Measurements from ENCODE around the gene CHCHD3.

CHCHD3 gene

DNA sequence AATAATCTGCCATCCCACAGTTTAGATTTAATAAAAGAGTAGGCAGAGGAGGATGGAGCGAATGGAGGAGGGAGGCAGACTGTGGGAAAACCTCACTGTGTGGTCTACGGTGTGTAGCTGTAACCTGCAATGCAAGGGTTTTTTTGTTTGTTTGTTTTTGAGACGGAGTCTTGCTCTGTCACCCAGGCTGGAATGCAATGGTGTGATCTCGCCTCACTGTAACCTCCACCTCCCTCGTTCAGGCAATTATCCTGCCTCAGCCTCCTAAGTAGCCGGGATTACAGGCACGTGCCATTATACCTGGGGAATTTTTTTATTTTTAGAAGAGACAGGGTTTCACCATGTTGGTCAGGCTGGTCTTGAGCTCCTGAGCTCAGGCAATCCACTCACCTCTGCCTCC, 321.0 kb downstream of the CHCHD3 start:
- H3K27me3 ChIP-seq (replicated peaks; ENCODE audit: control insufficient read depth, insufficient read depth, low read length), result no peaks in the 10 kb centered on the region; the same call in 1 of the 2 replicates
- H3K4me3 ChIP-seq (replicated peaks; ENCODE audit: low read depth, low read length), result no peak overlapping the region
- TF ChIP-seq CTCF (IDR thresholded peaks at IDR 0.05; ENCODE audit: insufficient read depth, low read length, poor library complexity, severe bottlenecking), result no peak
- no peak for DNase-seq (ENCODE audit: extremely low read depth, insufficient read length)
- H3K36me3 ChIP-seq (ENCODE audit: control insufficient read depth, insufficient read depth, low read length), result no peaks in the 10 kb centered on the region

GRCh38 chr7:132760244-132760623, 321.7 kb downstream of the CHCHD3 start:
- Histone ChIP-seq H3K27me3 (replicated peaks; ENCODE audit: control insufficient read depth, insufficient read depth, low read length) (no peaks in the 10 kb centered on the region; the same call in 1 of the 2 replicates), H3K36me3 (ENCODE audit: control insufficient read depth, insufficient read depth, low read length) (no peaks in the 10 kb centered on the region), H3K4me3 (replicated peaks; ENCODE audit: low read depth, low read length) (no peak overlapping the region)
- no peak for DNase-seq (ENCODE audit: extremely low read depth, insufficient read length)
- TF ChIP-seq CTCF (IDR thresholded peaks at IDR 0.05; ENCODE audit: insufficient read depth, low read length, poor library complexity, severe bottlenecking), result no peak

DNA sequence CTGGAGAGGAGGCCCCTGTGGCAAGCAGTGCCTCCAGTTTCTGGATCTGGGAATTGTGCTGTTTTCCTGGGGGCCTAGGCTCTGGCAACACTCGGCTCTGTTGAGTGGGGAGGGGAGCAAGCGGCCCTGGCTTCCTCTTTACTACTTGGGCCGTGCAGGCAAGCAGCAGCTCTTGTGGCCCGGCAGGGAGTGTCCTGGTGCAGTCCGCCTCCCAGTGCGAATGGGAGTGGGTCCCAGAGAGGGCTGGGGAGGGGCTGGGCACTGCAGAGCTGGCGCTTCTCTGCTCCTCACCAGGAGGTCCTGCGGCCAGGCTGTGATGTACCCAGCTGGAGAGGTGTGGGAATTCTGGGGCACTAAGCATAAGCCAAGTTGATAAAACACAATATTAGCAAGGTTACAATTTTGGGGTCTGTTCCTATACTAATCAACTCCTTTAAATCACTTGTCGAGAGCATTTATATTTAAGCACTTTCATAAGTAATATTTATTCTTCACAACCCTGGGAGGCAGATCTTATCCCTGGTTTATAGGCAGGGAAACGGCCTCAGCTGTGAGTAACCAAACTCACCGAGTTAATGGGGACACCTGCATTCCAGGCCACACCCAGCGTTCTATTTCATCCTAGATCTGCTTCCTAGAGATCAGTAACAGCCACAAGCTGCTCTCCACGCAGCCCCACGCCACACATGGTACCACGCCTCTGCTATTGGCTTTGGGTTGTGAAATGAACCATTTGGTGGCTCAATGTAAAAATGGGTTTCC, 322.2 kb downstream of the CHCHD3 start:
- no peaks in the 10 kb centered on the region; the same call in 1 of the 2 replicates for H3K27me3 ChIP-seq (replicated peaks; ENCODE audit: control insufficient read depth, insufficient read depth, low read length)
- DNase-seq (ENCODE audit: extremely low read depth, insufficient read length), result no peak
- H3K4me3 ChIP-seq (replicated peaks; ENCODE audit: low read depth, low read length), result no peak overlapping the region
- no peaks in the 10 kb centered on the region for H3K36me3 ChIP-seq (ENCODE audit: control insufficient read depth, insufficient read depth, low read length)
- no peak for TF ChIP-seq CTCF (IDR thresholded peaks at IDR 0.05; ENCODE audit: insufficient read depth, low read length, poor library complexity, severe bottlenecking)

DNA sequence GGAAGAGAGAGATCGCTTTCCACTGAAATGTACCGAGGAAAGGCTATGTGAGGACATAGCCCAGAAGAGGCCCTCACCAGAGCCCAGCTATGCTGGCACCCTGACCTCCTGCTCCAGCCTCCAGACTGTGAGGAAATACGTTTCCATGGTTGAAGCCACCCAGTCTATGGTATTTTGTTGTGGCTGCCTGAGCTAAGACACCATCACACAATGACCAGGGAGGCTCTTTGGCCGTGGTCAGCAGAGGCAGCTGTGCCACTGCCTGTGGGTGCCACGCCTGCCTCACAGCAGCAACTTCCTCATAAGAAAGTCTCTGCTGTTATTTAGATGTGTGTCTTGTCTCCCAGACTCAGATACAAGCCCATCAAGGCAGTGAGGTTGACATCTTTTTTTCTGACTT, 322.9 kb downstream of the CHCHD3 start:
- Histone ChIP-seq H3K36me3 (ENCODE audit: control insufficient read depth, insufficient read depth, low read length) (no peaks in the 10 kb centered on the region), H3K27me3 (replicated peaks; ENCODE audit: control insufficient read depth, insufficient read depth, low read length) (no peaks in the 10 kb centered on the region; the same call in 1 of the 2 replicates), H3K4me3 (replicated peaks; ENCODE audit: low read depth, low read length) (no peak overlapping the region)
- no peak for DNase-seq (ENCODE audit: extremely low read depth, insufficient read length)
- TF ChIP-seq CTCF (IDR thresholded peaks at IDR 0.05; ENCODE audit: insufficient read depth, low read length, poor library complexity, severe bottlenecking), result no peak

- no peaks in the 10 kb centered on the region for H3K36me3 ChIP-seq (ENCODE audit: control insufficient read depth, insufficient read depth, low read length)
- TF ChIP-seq CTCF (IDR thresholded peaks at IDR 0.05; ENCODE audit: insufficient read depth, low read length, poor library complexity, severe bottlenecking), result no peak
- H3K4me3 ChIP-seq (replicated peaks; ENCODE audit: low read depth, low read length), result no peak overlapping the region
- no peaks in the 10 kb centered on the region; the same call in 1 of the 2 replicates for H3K27me3 ChIP-seq (replicated peaks; ENCODE audit: control insufficient read depth, insufficient read depth, low read length)
- no peak for DNase-seq (ENCODE audit: extremely low read depth, insufficient read length)
Observed at GRCh38 chr7:132757783-132758182, 324.1 kb downstream of the CHCHD3 start.

Measured in GM06990 (cell line).